ENCODE results near the gene ZSCAN1.

GRCh38 chr19:58047672-58048071, 13.8 kb downstream of the ZSCAN1 start:
- TF ChIP-seq CTCF (IDR thresholded peaks at IDR 0.05), result no peak
- TF ChIP-seq POLR2A (IDR thresholded peaks at IDR 0.05), result no peak
- no peak for TF ChIP-seq POLR2AphosphoS5 (IDR thresholded peaks at IDR 0.05)
